ENCODE results near the gene LAGE3.
"Not testable (repeated sequence)": the region's sequence is repeated elsewhere in the genome, so short reads cannot be mapped to it uniquely, and the experiment has no call there.

Gene LAGE3

DNA sequence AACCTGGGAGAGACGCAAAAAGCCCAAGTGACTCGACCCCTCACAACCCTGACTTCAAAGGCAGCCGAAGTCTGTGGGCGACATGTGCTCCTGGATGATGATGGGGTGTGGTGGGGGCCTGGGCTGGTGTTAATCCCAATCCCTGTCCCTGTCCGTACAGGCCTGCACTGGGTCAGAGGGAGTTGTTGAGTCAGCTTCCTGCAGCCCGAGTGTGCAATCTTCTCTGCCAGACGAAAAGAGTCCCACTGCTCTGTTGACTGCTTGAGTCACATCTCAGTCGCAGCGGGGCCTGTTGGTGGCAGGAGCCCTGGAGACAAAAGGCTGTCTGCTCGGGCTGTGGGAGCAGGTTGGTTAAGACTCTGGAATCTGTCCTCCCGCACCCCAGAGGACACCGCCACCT, 26.7 kb upstream of the LAGE3 start:
- intact Hi-C loops (cut with DNase I), result no loop called here
- peak in 1 of 10 donors; percentile 76 for DNase-seq

DNA sequence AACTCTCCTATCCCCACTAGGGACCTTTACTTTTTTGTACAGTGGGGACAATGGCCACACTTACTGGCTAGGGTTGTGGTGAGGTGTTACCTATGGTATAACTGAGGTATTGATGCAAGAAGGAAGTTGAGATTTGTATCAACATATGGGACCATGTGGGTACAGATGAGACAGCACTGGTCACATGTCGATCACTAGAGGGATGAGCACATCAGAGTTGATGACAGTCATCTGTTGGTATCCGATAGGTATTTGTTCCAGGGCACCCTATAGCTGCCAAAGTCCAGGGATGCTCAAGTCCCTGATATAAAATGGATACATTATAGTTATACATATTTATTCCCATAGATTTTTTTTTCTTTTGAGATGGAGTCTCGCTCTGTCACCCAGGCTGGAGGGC, 23.9 kb upstream of the LAGE3 start:
- intact Hi-C loops (cut with DNase I), result no loop called here
- no peak for DNase-seq

DNA sequence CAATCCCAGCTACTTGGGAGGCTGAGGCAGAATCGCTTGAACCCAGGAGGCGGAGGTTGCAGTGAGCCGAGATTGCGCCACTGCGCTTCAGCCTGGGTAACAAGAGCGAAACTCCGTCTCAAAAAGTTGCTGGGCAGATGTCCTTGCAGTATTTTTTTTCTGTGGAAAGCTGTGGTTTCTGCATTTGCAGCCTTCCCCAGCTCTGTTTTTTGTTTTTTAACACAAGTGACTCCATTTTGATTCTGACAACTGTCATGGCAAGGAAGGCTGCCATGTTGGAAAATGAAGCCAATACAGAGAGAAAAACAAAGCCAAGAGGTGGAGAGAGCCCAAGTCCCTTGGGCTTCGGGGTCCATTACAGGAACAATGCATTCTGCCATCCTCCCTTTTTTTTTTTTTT, 23.0 kb upstream of the LAGE3 start:
- no peak for DNase-seq

DNA sequence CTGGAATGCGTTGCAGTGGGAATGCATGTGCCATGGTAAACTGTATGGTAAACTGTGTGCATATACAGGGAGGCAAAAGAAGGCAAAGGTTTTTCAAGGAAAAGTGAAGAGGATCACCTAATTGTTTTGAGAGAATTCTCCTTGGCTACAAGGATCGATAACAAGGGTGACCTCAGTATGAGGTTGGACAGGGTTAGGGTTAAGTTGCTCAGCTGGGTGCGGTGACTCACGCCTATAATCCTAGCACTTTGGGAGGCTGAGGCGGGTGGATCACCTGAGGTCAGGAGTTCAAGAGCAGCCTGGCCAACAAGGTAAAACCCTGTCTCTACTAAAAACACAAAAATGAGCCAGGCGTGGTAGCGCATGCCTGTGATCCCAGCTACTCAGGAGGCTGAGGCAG, 22.3 kb upstream of the LAGE3 start:
- DNase-seq; intact Hi-C loops (cut with DNase I): not testable (repeated sequence)

More for the DNA sequence above, 23.0 kb upstream of the LAGE3 start:
- intact Hi-C loops (cut with DNase I), result no loop called here

DNA sequence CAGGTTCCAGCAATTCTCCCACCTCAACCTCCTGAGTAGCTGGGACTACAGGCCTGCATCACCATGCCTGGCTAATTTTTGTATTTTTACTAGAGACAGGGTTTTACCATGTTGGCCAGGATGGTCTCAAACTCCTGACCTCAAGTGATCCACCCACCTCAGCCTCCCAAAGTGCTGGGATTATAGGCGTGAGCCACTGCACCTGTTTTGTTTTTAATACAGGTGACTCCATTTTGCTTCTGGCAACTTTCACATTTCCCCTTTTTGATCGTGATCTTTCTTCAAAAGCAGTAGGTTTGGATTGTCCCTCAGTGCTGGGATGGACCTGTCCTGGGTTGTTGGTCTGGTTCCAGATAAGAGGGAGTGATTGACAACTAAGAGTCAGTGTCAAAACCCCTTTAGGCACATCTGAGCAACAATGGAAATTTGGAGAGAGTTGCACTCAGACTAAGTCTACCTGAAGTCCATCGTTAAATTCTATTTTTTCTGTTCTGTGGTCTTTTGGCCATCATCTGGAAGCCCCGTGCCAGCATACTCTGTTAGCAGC, 17.6 kb upstream of the LAGE3 start:
- DNase-seq; intact Hi-C loops (cut with DNase I): not testable (repeated sequence)

DNA sequence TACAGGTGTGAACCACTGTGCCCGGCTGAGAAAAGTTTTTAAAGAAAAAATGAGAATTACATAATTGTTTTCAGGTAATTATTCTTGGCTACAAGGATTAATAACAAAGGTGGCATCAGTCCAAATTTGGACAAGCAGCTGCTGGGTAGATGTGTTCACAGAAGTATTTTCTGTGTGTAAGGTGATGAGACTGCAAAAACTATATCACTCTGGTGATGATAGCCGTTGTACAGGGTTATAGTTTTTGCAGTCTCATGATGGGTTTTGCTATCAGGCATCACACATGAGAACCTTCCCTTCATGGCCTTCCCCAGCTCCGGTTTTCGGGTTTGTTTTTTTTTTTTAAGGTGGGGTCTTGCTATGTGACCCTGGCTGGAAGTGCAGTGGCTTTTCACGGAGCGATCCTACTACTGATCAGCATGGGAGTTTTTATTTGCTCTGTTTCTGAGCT, 16.4 kb upstream of the LAGE3 start:
- intact Hi-C loops (cut with DNase I), result no loop called here
- DNase-seq, result no peak

DNA sequence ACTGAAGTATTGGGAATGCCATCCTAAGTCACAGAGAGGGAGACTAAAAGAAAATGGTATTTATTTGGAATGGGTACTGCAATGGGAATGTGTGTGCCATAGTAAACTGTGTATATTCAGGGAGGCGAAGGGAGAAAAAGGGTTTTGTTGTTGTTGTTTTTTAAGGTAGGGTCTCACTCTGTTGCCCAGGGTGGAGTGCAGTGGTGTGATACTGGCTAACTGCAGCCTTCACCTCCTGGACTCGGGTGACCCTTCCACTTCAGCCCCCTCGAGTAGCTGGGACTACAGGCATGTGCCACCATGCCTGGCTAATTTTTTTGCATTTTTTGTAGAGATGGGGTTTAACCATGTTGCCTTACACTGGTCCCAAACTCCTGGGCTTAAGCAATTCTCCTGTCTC, 15.6 kb upstream of the LAGE3 start:
- no peak for DNase-seq
- intact Hi-C loops (cut with DNase I), result no loop called here

DNA sequence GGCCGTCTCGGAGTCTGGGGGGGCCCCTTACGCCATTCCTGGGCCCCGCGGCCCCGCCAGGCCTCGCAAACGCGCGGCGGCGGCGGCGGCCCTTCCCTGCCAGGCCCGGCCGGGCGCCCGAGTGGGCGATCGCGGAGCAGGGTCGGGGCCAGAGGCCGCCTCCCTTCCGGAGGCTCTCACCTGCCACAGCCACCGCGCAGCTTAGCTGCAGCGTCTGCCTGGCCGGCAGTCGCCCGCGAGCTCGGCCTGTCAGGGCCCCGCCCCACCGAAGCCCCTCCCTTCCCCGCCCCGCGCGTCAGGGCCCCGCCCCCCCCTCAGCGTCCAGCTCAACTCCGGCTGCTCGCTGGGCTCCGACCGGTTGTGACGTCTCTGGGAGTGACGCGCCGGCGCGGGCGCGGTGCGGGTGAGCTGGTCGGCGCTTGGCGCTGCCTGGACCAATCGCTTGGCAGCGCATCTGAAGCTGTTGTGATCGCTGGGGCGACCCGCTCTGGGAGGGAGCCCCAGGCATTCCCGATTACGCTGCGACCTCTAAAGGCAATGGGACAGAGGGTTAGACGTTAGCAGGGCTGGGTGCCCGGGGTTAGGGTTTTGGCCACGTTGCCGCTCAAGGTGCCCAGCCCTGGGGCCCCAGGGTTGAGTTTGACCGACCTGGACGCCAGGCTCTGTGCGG, 11.5 kb upstream of the LAGE3 start, which contains the start of gene SLC10A3:
TSS of gene SLC10A3 (minus strand) at position 216 of the 670 bp plus-strand sequence. CDS start 1,689 bp downstream, outside the sequence.
- intact Hi-C loops (cut with DNase I), result no loop called here
- peak; percentile 88 to 99 (median 92) for DNase-seq

DNA sequence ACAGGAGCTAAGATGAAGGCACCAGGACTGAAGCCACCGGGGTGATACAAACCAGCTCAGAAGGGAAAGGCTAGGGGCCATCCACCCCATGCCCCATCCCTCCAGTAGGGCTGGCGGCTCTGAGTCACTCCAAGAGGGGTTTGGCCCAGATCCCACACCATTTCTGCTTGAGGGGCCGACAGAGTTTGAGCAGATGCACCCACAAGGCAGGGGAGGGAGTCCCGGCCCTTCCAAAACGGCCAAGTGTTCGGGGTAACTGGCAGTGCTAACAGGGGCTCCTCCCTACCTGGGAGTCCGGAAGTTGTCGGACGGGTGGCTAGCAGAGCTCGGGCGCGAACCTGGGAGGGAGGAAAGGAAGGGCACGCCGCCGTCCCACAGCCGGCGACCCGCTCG, 10.9 kb upstream of the LAGE3 start:
- intact Hi-C loops (cut with DNase I), result no loop called here
- peak in 1 of 10 donors; percentile 74 for DNase-seq

DNA sequence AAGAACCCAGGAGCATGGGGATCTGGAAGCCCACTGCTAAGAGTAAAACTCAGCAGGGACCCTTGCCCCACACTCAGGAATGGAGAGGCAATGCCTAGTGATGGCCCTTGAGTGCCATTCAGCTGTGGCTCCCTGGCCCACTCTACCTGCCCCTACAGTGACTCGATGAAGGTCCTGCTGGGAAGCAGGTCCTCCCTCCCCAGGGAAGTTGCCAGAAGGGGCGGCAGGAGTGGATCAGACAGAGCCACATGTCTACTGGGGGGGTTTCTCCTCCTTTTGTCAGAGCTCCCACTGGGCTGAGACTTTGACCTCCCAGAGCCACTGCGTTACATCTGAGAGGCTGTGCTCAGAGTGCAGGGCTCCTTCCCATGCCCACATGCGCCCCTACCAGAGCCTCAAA, 10.1 kb upstream of the LAGE3 start:
- intact Hi-C loops (cut with DNase I), result no loop called here
- DNase-seq, result no peak

DNA sequence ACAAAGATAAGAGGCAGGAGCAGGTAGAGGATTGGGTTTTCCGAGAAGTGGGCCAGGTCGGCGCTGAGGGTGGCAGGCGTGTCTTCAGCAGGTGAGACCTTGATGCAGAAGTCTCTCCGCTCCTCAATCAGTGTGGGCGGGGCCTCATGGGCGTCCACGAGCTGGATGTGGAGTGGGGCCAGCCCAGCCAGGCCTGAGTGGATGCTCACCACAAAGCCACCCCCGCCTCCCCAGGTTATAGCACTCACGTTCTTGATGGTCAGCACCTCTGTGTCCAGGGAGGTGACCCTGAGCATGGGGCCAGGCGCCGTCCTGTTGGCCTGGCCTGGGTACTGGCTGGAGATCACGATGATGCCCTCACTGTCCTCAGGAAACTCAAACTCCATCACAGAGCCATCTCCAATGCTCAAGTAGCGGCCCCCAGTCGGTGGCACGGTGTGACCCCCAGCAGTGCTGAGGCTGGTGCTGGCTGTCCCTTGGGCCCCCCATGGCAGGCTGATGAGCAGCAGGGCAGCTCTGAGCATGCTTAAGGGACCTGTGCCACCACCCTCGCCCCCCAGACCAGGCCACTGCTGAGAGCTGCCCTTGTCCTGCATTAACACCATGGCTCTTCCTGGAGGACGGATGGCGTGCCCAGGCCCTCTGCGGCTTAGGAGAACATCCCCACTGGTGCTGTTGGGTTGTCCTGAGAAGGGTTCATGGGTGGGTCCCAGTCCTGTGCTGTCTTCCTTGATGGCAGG, 9.4 kb upstream of the LAGE3 start:
- intact Hi-C loops (cut with DNase I), result no loop called here
- peak in 1 of 10 donors; percentile 80 for DNase-seq

DNA sequence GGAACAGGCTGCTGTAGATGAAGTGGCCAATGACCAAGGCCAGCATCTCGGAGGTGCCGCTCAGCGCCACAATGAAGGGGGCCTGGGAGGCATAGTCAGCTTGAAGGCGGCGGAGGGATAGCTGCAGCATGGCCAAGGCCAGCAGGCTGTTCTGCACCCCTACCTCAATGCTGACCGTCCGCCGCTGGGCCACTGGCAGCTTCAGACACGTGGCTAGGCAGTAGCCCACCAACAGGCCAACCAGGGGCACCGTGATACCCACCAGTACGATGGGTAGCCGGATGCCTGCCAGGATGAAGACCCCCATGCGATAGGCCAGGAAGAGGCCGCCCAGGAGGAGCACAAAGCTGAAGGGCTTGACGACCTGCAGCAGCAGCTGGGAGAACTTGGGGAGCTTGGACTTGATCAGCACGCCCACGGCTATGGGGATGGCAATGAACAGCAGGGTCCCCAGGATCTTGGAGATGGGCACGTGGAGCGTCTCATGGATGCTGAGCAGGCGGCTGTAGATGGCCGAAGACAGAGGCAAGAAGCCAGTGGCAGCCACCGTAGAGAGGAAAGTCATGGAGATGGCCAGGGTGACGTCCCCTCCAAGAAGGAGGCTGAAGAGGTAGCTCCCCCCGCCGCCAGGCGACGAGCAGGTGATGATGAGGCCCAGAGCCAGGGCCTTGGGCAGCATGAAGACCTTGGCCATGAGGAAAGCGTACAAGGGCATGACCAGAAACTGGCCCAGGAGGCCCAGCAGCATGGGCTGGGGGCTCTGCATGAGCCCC, 8.6 kb upstream of the LAGE3 start:
- DNase-seq, result peak in 2 of 10 donors; percentile 65 to 78
- intact Hi-C loops (cut with DNase I), result loop anchor here (2.0 kb wide), 1 partner anchor 51 kb away; the partner anchor contains the start of gene GDI1

DNA sequence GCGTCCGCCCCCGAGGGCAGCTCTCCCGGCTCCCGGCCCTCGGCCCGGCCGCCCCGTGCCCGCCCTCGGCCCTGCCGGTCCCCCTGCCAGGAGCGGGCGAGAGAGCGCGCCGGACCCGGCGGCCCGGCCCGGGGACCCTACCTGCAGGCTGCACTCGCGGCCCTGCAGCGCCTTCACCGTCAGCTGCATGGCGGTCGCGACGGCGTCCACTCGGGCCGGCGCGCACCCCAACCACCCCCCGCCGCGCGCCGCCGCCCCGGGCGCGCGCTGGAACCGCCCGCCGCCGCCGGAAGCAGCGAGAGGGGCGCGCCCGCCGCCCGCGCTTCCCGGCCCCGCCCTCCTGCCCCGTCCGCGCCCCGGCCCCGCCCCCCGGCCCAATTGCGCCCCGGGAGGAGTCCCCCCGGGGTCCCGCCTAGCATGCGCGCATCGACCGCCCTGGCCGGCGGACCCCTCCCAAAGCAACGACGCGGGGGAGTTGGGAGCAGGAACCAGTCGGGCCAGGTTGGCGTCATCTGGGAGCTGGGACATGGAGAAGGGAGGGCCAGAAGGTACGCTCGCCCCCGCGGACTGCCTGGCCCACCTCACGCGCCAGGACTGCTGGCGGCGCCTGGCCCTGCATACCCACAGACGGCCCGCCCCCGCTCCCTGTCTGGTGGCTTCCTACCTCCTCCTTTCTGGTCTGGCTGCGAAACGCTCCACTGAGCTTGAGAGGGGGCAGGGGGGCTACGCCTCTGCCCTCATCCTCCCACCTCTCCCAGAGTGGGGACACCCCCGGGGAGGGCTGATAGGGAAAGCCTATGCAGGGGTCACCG, 7.5 kb upstream of the LAGE3 start, which contains the start of gene UBL4A:
TSS of gene UBL4A (minus strand) at position 220 of the 812 bp plus-strand sequence. CDS start at position 189, 31 bp downstream.
- intact Hi-C loops (cut with DNase I), result loop anchor here (2.0 kb wide), 1 partner anchor 50 kb away; the partner anchor contains the start of gene GDI1
- peak in 7 of 10 donors; percentile 31 to 92 (median 55) for DNase-seq

DNA sequence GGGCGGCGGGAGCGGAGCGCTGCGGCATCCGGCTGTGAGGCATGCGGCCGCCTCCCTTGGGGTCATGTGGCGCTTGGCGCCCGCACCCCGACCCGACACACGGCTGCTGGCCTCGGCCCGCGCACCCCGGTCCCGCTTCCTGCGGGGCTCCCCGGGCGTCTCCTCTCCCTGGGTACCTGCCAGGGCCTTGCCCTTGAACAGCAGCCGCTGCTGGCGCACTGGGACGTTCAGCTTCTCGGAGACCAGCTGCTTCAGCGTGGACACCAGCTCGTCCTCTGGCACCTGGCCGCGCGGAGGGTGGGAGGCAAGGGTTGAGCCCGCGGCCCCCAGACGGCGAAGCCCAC, 6.9 kb upstream of the LAGE3 start:
- peak in 2 of 10 donors; percentile 80 to 85 for DNase-seq
- intact Hi-C loops (cut with DNase I), result loop anchor here (2.0 kb wide), 1 partner anchor 49 kb away; the partner anchor contains the start of gene GDI1

DNA sequence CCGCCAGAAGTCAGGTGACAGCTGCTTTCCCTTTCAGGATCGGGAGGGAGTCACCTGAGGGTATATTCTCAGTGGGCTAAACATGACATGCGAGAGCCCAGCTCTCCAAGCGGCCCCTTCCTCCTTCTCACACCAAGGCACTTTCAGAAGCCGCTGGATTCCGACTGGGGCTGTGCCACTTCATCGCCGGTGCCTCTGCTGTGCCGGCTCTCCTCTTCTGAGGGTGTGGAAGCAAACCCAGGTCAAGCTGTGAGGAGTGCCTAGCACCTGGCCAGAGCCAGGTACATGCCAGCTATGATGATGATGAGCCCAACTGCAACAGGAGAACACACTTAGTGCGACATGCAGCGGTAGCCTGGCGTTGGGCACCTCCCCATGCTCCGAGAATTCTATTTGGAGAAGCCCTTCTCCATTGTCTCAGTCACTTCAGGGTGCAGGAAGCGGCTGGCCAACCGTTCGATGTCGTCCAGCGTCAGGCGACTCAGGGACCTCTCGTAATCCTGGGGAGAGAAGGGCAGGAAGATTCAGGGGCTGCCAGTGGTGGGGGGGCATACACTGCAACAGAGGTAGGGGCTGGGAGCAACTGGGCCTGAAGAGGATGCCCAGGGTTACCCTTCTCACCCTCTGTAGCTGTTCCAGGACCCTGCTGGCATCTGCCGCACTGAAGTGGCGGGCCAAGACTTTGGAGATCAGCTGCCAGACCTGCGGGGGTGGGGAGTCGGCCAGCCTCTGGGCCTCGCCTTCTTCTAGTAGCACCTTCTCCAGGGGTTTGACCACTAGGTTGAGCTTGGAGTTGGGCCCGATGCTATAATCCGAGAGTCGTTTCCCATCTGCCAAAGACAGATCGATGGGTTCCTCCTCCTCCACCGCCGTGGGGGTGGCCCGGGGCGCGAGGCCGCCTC, 6.3 kb upstream of the LAGE3 start:
- DNase-seq, result peak in 3 of 10 donors; percentile 22 to 79 (median 70)
- intact Hi-C loops (cut with DNase I), result loop anchor here (2.0 kb wide), 1 partner anchor 49 kb away; the partner anchor contains the start of gene GDI1

DNA sequence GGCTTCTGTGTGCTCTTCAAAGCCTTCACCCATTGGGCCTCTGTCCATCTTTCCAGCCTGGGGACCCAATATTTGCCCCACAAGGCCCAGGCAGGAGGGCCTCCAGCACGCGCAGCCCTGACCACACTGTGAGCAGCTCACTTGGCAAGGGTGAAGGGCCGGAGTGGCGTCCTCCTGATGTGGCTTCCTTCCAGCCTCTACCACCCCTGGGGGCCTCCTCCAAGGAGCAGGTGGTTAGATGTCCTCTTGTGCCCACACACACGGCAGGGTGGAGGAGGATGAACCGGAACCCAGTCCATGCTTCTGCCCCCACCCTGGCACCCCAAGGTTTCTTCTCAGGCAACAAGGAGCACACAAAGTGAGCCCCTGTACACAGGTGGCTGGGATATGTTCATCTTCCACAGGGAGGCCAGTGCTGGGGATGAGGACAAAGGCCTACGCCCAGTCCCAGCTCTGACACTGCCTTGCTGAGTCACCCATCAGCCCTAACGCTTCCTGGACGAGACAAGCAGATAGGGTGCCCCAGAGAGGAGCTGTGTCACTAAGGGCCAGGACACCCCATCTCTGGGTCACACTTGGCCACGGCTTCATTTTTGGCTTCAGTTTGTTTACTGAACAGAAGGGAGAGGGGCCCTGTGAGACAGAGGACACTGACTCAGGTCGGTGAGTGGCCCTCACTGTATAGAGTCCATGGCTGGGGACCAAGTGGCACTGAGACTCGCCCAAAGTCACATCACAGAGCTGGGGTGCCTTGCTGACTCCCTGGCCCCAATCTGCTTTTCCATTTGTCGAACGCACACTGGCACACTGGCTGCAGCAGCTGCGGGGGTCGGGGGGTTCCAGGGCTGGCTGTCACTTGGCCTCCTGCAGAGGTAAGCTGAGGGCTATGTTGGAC, 5.4 kb upstream of the LAGE3 start:
- DNase-seq, result peak in 2 of 10 donors; percentile 46 to 77
- intact Hi-C loops (cut with DNase I), result no loop called here

DNA sequence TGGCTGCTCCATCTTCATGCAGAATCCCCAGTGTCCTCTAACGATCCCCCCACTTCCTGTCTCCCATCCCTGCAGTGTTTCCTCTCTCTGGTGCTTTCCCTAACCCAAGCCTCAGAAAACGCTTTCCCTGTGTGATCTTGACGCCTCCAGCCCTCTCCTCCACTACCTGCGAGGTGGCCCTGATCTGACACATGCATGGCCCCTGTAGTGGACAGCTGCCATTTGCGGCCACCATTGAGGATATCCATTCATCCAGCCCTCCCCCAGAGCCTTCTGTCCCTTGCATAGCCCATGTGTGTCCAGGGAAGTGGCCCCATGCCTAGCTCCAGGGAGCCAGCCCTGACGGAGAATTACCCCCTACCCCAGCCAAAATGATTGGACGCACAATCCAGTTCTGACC, 4.2 kb upstream of the LAGE3 start:
- peak in 1 of 10 donors; percentile 57 for DNase-seq
- intact Hi-C loops (cut with DNase I), result no loop called here

Data from posterior cingulate gyrus (tissue), 11 donors.